Measurements from ENCODE around the gene AK8.

GRCh38 chr9:132885720-132886333 is 7.7 kb upstream of the AK8 start:
- TF ChIP-seq CTCF (IDR thresholded peaks at IDR 0.05) (no peak), POLR2A (IDR thresholded peaks at IDR 0.05) (no peak)
